Activated naive CD8-positive, alpha-beta T cell (primary cell): ENCODE results near the gene TEX9.
"Not testable (repeated sequence)": the region's sequence is repeated elsewhere in the genome, so short reads cannot be mapped to it uniquely, and the experiment has no call there.

Experiments
- H3K27ac Mint-ChIP-seq: one replicate; pipeline ENCODE4 v1.8.0; 2021; ENCODE audit warnings: mixed read lengths
- H3K27me3 Mint-ChIP-seq: one replicate; pipeline ENCODE4 v1.8.0; 2021; ENCODE audit warnings: mixed read lengths
- H3K36me3 Mint-ChIP-seq: one replicate; pipeline ENCODE4 v1.8.0; 2021; ENCODE audit warnings: mixed read lengths
- H3K4me1 Mint-ChIP-seq: one replicate; pipeline ENCODE4 v1.8.0; 2021; ENCODE audit warnings: low read depth, mixed read lengths
- H3K4me3 Mint-ChIP-seq: one replicate; pipeline ENCODE4 v1.8.0; 2021; ENCODE audit warnings: mild to moderate bottlenecking, mixed read lengths
- H3K9me3 Mint-ChIP-seq: one replicate; pipeline ENCODE4 v1.8.0; 2021; ENCODE audit warnings: low read depth, mixed read lengths

Gene TEX9

GRCh38 chr15:56390739-56391267, 25.6 kb downstream of the TEX9 start:
- peaks cover 3% of the 10 kb centered on the region for H3K36me3 Mint-ChIP-seq
- no peaks in the 10 kb centered on the region for H3K4me1 Mint-ChIP-seq
- H3K27me3 Mint-ChIP-seq = peaks cover 1% of the 10 kb centered on the region
- no peak overlapping the region for H3K27ac Mint-ChIP-seq
- H3K9me3 Mint-ChIP-seq = peaks cover 4% of the 10 kb centered on the region
- H3K4me3 Mint-ChIP-seq = no peak overlapping the region

- H3K4me1 Mint-ChIP-seq = no peaks in the 10 kb centered on the region
- no peak overlapping the region for H3K4me3 Mint-ChIP-seq
- no peaks in the 10 kb centered on the region for H3K9me3 Mint-ChIP-seq
- H3K27me3 Mint-ChIP-seq = peaks cover 2% of the 10 kb centered on the region
- H3K27ac Mint-ChIP-seq = no peak overlapping the region
- peaks cover 3% of the 10 kb centered on the region for H3K36me3 Mint-ChIP-seq
These were observed 28.1 kb downstream of the TEX9 start for GRCh38 chr15:56393277-56393676.

DNA sequence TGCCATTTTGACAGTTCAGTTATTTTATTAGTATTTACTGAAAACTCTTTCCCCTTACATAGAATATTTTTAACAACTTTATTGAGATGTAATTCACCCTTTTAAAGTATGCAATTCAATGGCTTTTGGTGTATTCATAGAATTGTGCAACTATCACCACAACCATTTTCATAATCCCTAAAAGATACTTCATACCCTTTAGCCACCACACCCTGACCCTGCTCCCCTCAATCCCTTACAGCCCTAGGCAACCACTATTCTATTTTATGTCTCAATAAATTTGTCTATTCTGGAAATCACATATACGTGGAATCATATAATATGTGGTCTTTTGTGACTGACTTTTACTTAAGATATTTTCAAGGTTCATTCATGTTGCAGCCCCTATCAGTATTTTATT, 29.7 kb downstream of the TEX9 start:
- Mint-ChIP-seq H3K27me3 (peaks cover 3% of the 10 kb centered on the region), H3K4me1 (no peaks in the 10 kb centered on the region), H3K36me3 (peaks cover 3% of the 10 kb centered on the region), H3K9me3 (no peaks in the 10 kb centered on the region), H3K4me3 (no peak overlapping the region), H3K27ac (no peak overlapping the region)

GRCh38 chr15:56397325-56397724, 32.1 kb downstream of the TEX9 start:
- H3K27me3 Mint-ChIP-seq, H3K4me1 Mint-ChIP-seq, H3K27ac Mint-ChIP-seq, H3K9me3 Mint-ChIP-seq, H3K36me3 Mint-ChIP-seq, H3K4me3 Mint-ChIP-seq: not testable (repeated sequence)

GRCh38 chr15:56399209-56399608, 34.0 kb downstream of the TEX9 start:
- H3K27ac Mint-ChIP-seq, H3K4me1 Mint-ChIP-seq, H3K27me3 Mint-ChIP-seq, H3K9me3 Mint-ChIP-seq, H3K36me3 Mint-ChIP-seq, H3K4me3 Mint-ChIP-seq: not testable (repeated sequence)

DNA sequence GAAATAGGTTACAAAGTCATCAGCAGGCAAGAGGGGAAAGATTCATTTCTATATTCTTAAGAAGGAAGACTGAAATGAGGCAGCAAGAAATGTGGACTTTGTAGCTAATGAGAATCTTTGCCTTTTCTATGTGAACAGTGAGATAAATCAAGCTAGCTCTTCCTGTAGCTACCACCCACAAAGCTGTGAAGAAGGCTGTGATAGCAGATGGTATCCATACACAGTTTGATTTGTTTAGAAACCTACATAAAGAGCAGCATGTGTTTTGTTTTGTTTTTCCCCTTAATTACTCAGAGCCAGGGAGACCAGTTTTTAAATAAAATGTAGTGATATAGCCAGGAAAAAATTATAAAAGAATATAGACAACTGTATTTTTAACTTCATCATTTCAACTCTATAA, 45.5 kb downstream of the TEX9 start:
- no peak overlapping the region for H3K4me3 Mint-ChIP-seq
- H3K27me3 Mint-ChIP-seq = no peaks in the 10 kb centered on the region
- no peak overlapping the region for H3K27ac Mint-ChIP-seq
- no peaks in the 10 kb centered on the region for H3K4me1 Mint-ChIP-seq
- H3K9me3 Mint-ChIP-seq = no peaks in the 10 kb centered on the region
- H3K36me3 Mint-ChIP-seq = no peaks in the 10 kb centered on the region

GRCh38 chr15:56411122-56411749, 46.0 kb downstream of the TEX9 start:
- H3K4me3 Mint-ChIP-seq = no peak overlapping the region
- H3K4me1 Mint-ChIP-seq = no peaks in the 10 kb centered on the region
- H3K27ac Mint-ChIP-seq = no peak overlapping the region

GRCh38 chr15:56413114-56413733, 48.0 kb downstream of the TEX9 start:
- not testable (repeated sequence) for H3K36me3 Mint-ChIP-seq, H3K27ac Mint-ChIP-seq, H3K27me3 Mint-ChIP-seq, H3K9me3 Mint-ChIP-seq, H3K4me3 Mint-ChIP-seq, H3K4me1 Mint-ChIP-seq

More at GRCh38 chr15:56411122-56411749, 46.0 kb downstream of the TEX9 start:
- H3K9me3 Mint-ChIP-seq = no peaks in the 10 kb centered on the region
- H3K27me3 Mint-ChIP-seq = no peaks in the 10 kb centered on the region
- H3K36me3 Mint-ChIP-seq = no peaks in the 10 kb centered on the region

GRCh38 chr15:56425276-56425675, 60.0 kb downstream of the TEX9 start:
- no peak overlapping the region for H3K4me3 Mint-ChIP-seq
- no peaks in the 10 kb centered on the region for H3K4me1 Mint-ChIP-seq
- H3K27ac Mint-ChIP-seq = no peak overlapping the region
- H3K9me3 Mint-ChIP-seq = peaks cover 6% of the 10 kb centered on the region
- no peaks in the 10 kb centered on the region for H3K27me3 Mint-ChIP-seq
- peaks cover 11% of the 10 kb centered on the region for H3K36me3 Mint-ChIP-seq

DNA sequence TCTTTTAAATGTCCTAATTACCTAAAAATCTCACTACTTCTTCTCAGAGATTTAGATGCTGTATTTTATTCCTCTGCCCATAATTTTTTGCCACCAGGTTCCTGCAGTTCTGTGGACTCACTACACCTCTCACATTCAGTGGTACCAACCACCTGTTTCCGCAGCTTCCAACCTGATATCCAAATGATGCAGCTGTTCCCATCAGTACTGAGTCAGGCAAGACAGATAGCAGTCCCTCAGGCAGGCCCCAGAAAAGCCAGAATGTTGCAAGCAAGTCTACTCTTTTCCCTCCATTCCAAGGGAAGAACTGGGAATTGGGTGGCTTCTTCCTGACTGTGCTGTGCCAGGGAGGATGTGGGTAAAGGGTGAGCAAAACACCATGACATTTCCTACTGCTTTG, 60.8 kb downstream of the TEX9 start:
- Mint-ChIP-seq H3K4me3 (no peak overlapping the region), H3K9me3 (peaks cover 6% of the 10 kb centered on the region), H3K4me1 (no peaks in the 10 kb centered on the region), H3K27ac (no peak overlapping the region), H3K27me3 (no peaks in the 10 kb centered on the region), H3K36me3 (peaks cover 11% of the 10 kb centered on the region)

DNA sequence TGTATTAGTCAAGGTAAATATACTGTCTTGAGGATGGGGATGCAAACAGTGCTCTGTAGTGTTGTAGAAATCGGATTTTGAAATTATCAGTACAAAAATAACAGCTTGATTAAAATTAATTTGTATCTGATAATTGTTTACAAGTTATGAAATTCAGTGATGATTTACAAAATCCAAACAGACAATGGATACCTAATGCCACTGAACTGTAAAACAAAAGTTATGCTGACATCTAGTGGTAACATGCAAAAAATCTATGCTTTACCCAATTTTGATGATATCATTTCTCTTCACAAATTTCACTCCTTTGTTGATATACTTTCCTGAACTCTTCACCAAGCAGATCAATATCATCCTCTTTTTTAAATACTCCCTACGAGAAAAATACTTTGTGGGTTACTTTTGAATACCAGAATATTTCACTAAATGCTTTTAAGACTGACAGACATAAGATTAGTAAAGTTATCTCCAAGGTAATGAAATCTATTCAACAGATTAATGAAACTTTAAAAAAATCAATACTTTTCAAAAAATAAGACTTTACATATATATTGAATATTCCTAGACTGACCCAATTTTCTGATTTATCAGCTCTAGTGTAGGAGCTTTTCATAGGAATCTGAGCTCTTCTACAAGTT, 63.7 kb downstream of the TEX9 start:
- H3K27ac Mint-ChIP-seq = no peak overlapping the region
- H3K4me1 Mint-ChIP-seq = no peaks in the 10 kb centered on the region
- peaks cover 6% of the 10 kb centered on the region for H3K9me3 Mint-ChIP-seq
- peaks cover 5% of the 10 kb centered on the region for H3K27me3 Mint-ChIP-seq
- H3K4me3 Mint-ChIP-seq = no peak overlapping the region
- peaks cover 10% of the 10 kb centered on the region for H3K36me3 Mint-ChIP-seq

DNA sequence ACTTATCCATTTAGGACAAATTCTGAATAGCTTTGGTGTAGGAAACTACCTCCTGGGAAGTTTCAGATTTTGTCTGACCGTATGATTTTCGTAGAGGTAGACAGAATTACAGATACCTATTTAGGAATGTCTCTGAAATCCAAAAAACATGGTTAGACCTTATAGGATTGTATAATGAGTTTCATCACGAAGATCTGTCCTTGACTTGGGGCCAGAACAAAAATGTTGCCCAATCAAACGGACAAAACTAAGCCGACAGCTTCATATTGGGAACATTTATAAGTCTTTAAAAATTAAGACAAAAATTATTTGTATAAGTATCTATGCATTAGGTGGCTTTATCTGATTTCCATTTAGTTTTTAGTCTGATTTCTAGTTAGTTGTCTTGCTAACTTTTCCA, 67.1 kb downstream of the TEX9 start:
- H3K27me3 Mint-ChIP-seq = peaks cover 7% of the 10 kb centered on the region

DNA sequence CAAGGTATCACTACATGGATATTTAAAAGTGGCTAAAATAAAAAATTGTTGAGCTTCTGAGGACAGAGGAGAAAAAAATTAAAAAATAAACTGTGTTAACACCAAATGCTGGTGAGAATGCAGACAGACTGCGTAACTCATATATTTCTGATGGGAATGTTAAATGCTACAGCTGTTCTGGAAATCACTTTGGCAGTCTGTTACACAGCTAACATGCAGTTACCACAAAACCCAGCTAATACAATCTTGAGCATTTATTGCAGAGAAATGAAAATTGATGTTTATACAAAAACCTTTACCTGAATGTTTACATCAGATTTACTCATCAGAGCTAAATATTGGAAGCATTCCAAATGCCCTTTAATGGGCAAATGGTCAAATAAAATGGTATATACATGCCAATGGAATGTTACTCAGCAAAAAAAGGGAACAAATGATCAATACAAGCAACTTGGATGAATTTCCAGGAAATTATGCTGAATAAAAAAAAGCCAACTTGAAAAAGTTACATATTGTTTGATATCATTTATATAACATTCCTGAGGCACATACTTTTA, 75.1 kb downstream of the TEX9 start:
- Mint-ChIP-seq H3K9me3 (peaks cover 4% of the 10 kb centered on the region), H3K27me3 (peaks cover 4% of the 10 kb centered on the region), H3K4me3 (no peak overlapping the region), H3K4me1 (no peaks in the 10 kb centered on the region), H3K27ac (no peak overlapping the region), H3K36me3 (no peaks in the 10 kb centered on the region)

More for the DNA sequence above, 67.1 kb downstream of the TEX9 start:
- Mint-ChIP-seq H3K36me3 (no peaks in the 10 kb centered on the region), H3K27ac (no peak overlapping the region), H3K4me3 (no peak overlapping the region), H3K9me3 (no peaks in the 10 kb centered on the region), H3K4me1 (no peaks in the 10 kb centered on the region)

DNA sequence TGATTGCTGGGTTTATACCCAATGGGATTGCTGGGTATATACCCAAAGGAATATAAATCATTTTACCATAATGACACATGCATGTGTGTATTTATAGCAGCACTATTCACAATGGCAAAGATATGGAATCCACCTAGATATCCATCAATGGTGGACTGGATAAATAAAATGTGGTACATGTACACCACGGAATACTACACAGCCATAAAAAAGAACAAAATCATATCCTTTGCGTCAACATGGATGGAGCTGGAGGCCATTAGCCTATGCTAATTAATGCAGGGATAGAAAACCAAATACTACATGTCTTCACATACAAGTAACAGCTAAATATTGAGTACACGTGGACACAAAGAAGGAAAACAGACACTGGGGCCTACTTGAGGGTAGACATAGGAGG, 77.1 kb downstream of the TEX9 start:
- peaks cover 2% of the 10 kb centered on the region for H3K27me3 Mint-ChIP-seq
- H3K4me1 Mint-ChIP-seq = no peaks in the 10 kb centered on the region
- H3K27ac Mint-ChIP-seq = no peak overlapping the region
- H3K4me3 Mint-ChIP-seq = no peak overlapping the region
- H3K36me3 Mint-ChIP-seq = no peaks in the 10 kb centered on the region
- peaks cover 4% of the 10 kb centered on the region for H3K9me3 Mint-ChIP-seq

DNA sequence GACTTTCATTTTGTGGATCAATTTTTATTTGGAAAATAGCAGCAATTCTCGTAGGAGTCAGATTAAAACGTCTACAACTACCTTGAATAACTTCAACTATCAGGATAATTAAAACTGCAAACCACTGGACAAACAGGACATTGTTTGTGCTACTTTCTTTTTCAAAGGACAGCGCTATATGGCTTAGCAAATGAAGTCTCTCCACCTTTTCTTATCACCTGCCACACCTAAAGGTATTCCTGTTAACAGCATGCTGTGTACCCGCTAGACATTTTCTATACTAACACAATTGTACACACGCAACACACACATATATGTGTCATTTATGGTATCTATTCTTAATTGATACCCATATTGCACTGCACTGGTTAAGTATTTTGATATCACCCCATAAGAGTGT, 80.5 kb downstream of the TEX9 start:
- no peaks in the 10 kb centered on the region for H3K4me1 Mint-ChIP-seq
- H3K4me3 Mint-ChIP-seq = no peak overlapping the region
- H3K9me3 Mint-ChIP-seq = no peaks in the 10 kb centered on the region
- no peak overlapping the region for H3K27ac Mint-ChIP-seq
- peaks cover 1% of the 10 kb centered on the region for H3K27me3 Mint-ChIP-seq
- H3K36me3 Mint-ChIP-seq = no peaks in the 10 kb centered on the region
